SK-N-SH (cell line): ENCODE measurements around the gene TRIM29. TPM values are rescaled to one million over a fixed set of nuclear protein-coding genes. Genes with fewer than 3 reads are reported as not detected.
A peak's percentile ranks its signal among the peaks of the same experiment; 100 is the strongest.

Experiments
- CTCF ChIA-PET: fragments of 300-600, 350-600 bp; formaldehyde crosslinking; extraction: SDS; loops from one replicate; lab custom pipeline; 2021; lab: Yijun Ruan, JAX
- POLR2A ChIA-PET: fragments of 350-600 bp; sonication (Branson Sonifier 250); formaldehyde crosslinking; extraction: SDS; loops from one replicate; lab custom pipeline; 2020; ENCODE audit warnings: antibody characterized with exemption, inconsistent platforms; lab: Yijun Ruan, JAX
- DNase-seq: peaks from one replicate; pipeline ENCODE4 v3.0.0; 2012
- H2AFZ ChIP-seq: fragments of 200-600 bp; sonication (generic); 2 replicates; pipeline ENCODE4 v1.8.1; 2016; ENCODE audit warnings: antibody characterized with exemption, mild to moderate bottlenecking, low read depth
- H3F3A ChIP-seq: fragments of 200-600 bp; sonication (generic); replicated peaks from 2 replicates; pipeline ENCODE3; 2016; ENCODE audit warnings: antibody characterized with exemption, mild to moderate bottlenecking; ENCODE audit not compliant: insufficient read depth
- H3K27ac ChIP-seq, 2 experiments: fragments of 200-500 bp in 1 of 2; fragments of 200-600 bp in 1 of 2; sonication (Bioruptor generic) in 1 of 2; sonication (generic), shearing (Covaris generic) in 1 of 2; 2 replicates each; pipeline versions ENCODE4 v1.5.1 to v1.6.1; 2014 to 2016; ENCODE audit warnings: low read depth in 2 of 2, inconsistent platforms in 1 of 2, low read length in 1 of 2, mild to moderate bottlenecking in 1 of 2, mixed read lengths in 1 of 2
- H3K27me3 ChIP-seq: fragments of 200-600 bp; sonication (generic), shearing (Covaris generic); 2 replicates; pipeline ENCODE4 v1.6.1; 2016; ENCODE audit warnings: mixed run types; ENCODE audit not compliant: insufficient read depth
- H3K36me3 ChIP-seq, 2 experiments: fragments of 200-500 bp in 1 of 2; fragments of 200-600 bp in 1 of 2; sonication (Bioruptor generic) in 1 of 2; sonication (generic) in 1 of 2; replicated peaks in 1 of 2; 2 replicates each; pipeline versions ENCODE3 to v1.5.1; 2014 to 2016; ENCODE audit warnings: low read length in 1 of 2, mild to moderate bottlenecking in 1 of 2; ENCODE audit not compliant: insufficient read depth in 2 of 2, control insufficient read depth in 1 of 2
- H3K4me1 ChIP-seq, 2 experiments: fragments of 200-500 bp in 1 of 2; fragments of 200-600 bp in 1 of 2; sonication (Bioruptor generic) in 1 of 2; sonication (generic), shearing (Covaris generic) in 1 of 2; 2 replicates each; pipeline versions ENCODE4 v1.5.1 to v1.6.1; 2014 to 2016; ENCODE audit warnings: low read depth in 1 of 2, low read length in 1 of 2, mixed run types in 1 of 2; ENCODE audit not compliant: insufficient read depth in 2 of 2, control insufficient read depth in 1 of 2
- H3K4me2 ChIP-seq: fragments of 200-600 bp; sonication (generic), shearing (Covaris generic); 2 replicates; pipeline ENCODE4 v1.6.1; 2017; ENCODE audit warnings: mixed run types
- H3K4me3 ChIP-seq, 2 experiments: fragments of 200-500 bp in 1 of 2; fragments of 200-600 bp in 1 of 2; sonication (Bioruptor generic) in 1 of 2; sonication (generic), shearing (Covaris generic) in 1 of 2; 2 replicates each; pipeline versions ENCODE4 v1.5.1 to v1.8.1; 2014 to 2016; ENCODE audit warnings: low read depth in 2 of 2, inconsistent platforms in 1 of 2, low read length in 1 of 2, mild to moderate bottlenecking in 1 of 2, mixed read lengths in 1 of 2, moderate library complexity in 1 of 2
- H3K79me2 ChIP-seq: fragments of 200-600 bp; sonication (generic); 2 replicates; pipeline ENCODE4 v1.8.1; 2017; ENCODE audit warnings: mild to moderate bottlenecking; ENCODE audit not compliant: insufficient read depth
- H3K9ac ChIP-seq: fragments of 200-600 bp; sonication (generic); 2 replicates; pipeline ENCODE4 v1.6.1; 2017; ENCODE audit warnings: mixed run types
- H3K9me2 ChIP-seq: fragments of 200-600 bp; sonication (generic); 2 replicates; pipeline ENCODE4 v1.6.1; 2017; ENCODE audit warnings: mixed run types
- H3K9me3 ChIP-seq: fragments of 200-600 bp; sonication (generic); 2 replicates; pipeline ENCODE4 v1.6.1; 2017; ENCODE audit warnings: mixed run types, mild to moderate bottlenecking, moderate library complexity
- H4K20me1 ChIP-seq: fragments of 200-600 bp; sonication (generic); 2 replicates; pipeline ENCODE4 v1.6.1; 2017; ENCODE audit warnings: mild to moderate bottlenecking, mixed run types; ENCODE audit not compliant: insufficient read depth
- CTCF ChIP-seq: fragments of 200-600 bp; sonication (generic); IDR thresholded peaks from 2 replicates; pipeline ENCODE4 v1.6.1; 2017; ENCODE audit warnings: antibody characterized with exemption, mild to moderate bottlenecking, moderate library complexity
- ELF1 ChIP-seq: IDR thresholded peaks from 2 replicates; pipeline ENCODE4 v1.4.0; 2012
- FOXJ3 ChIP-seq: sonication (generic); formaldehyde crosslinking; IDR thresholded peaks from 2 replicates; pipeline ENCODE4 v1.5.1; 2020; ENCODE audit warnings: mild to moderate bottlenecking, missing genetic modification reagents
- FOXM1 ChIP-seq: IDR thresholded peaks from 2 replicates; pipeline ENCODE4 v1.4.0; 2012; ENCODE audit warnings: low read depth, mild to moderate bottlenecking
- IRF3 ChIP-seq: fragments of 150-350 bp; IDR thresholded peaks from 2 replicates; pipeline ENCODE4 v1.6.1; 2016; ENCODE audit warnings: mild to moderate bottlenecking, low read depth, low read length
- MAX ChIP-seq: IDR thresholded peaks from 2 replicates; pipeline ENCODE4 v1.4.0; 2012; ENCODE audit warnings: low read depth
- MEF2A ChIP-seq: IDR thresholded peaks from 2 replicates; pipeline ENCODE4 v1.4.0; 2012; ENCODE audit warnings: low read depth, borderline replicate concordance
- MXI1 ChIP-seq: IDR thresholded peaks from 2 replicates; pipeline ENCODE4 v1.6.1; 2012; ENCODE audit warnings: mild to moderate bottlenecking, low read depth, low read length, improper control_type of control experiment
- PBX3 ChIP-seq: IDR thresholded peaks from 2 replicates; pipeline ENCODE4; 2012
- POLR2AphosphoS5 ChIP-seq: IDR thresholded peaks from 2 replicates; pipeline ENCODE4 v1.6.1; 2012; ENCODE audit warnings: low read depth, low read length
- RCOR1 ChIP-seq: fragments of 150-350 bp; IDR thresholded peaks from 2 replicates; pipeline ENCODE4 v1.6.1; 2017; ENCODE audit warnings: antibody characterized with exemption, low read length
- RFX5 ChIP-seq: IDR thresholded peaks from 2 replicates; pipeline ENCODE4 v1.6.1; 2012; ENCODE audit warnings: mild to moderate bottlenecking, improper control_type of control experiment, low read length
- RXRA ChIP-seq: IDR thresholded peaks from 2 replicates; pipeline ENCODE4 v1.4.0; 2012; ENCODE audit warnings: low read depth, mild to moderate bottlenecking, borderline replicate concordance
- SMC3 ChIP-seq: IDR thresholded peaks from 2 replicates; pipeline ENCODE4 v1.6.1; 2012; ENCODE audit warnings: low read depth, low read length, improper control_type of control experiment
- TAF1 ChIP-seq: IDR thresholded peaks from 2 replicates; pipeline ENCODE4 v1.6.1; 2012; ENCODE audit warnings: low read depth, mild to moderate bottlenecking, low read length, moderate library complexity, borderline replicate concordance
- USF1 ChIP-seq: IDR thresholded peaks from 2 replicates; pipeline ENCODE4 v1.4.0; 2012; ENCODE audit warnings: low read depth, borderline replicate concordance
- USF2 ChIP-seq: fragments of 150-350 bp; IDR thresholded peaks from 2 replicates; pipeline ENCODE4 v1.6.1; 2017; ENCODE audit warnings: antibody characterized with exemption, low read length, low read depth, borderline replicate concordance
- ZBTB33 ChIP-seq: IDR thresholded peaks from 2 replicates; pipeline ENCODE4 v1.4.0; 2012; ENCODE audit warnings: low read depth, borderline replicate concordance
- WGBS: methylation state at CpG from one replicate; pipeline ENCODE4 v1.1.6; 2017; ENCODE audit warnings: low lambda C conversion rate; 5-methylcytosine and 5-hydroxymethylcytosine counted together
- polyA plus RNA-seq, 3 experiments: library from polyadenylated mRNA; depleted of rRNA; stranded (reverse); fragments of >200 nt; gene quantifications; 2 replicates each; pipeline ENCODE4 v1.2.3, GENCODE V29; 2012

Gene TRIM29
- polyA plus RNA-seq, 1 of the 3 experiments (the other 2 are of a cell fraction), result 0.03 TPM

- no peak for TF ChIP-seq PBX3
These were observed 30.2 kb downstream of the TRIM29 start (continued) for GRCh38 chr11:120107692-120108091.

GRCh38 chr11:120106354-120107150 is 31.4 kb downstream of the TRIM29 start:
- Histone ChIP-seq H3K4me3 (no peak overlapping the region), H3K9me3 (no peaks in the 10 kb centered on the region), H3K27ac (peak overlapping the region in 1 of 2 experiments; percentile 92; a peak in 2 of 4 replicates), H3K4me2 (no peak overlapping the region), H3K79me2 (no peaks in the 10 kb centered on the region), H3K9me2 (no peaks in the 10 kb centered on the region), H3K4me1 (peaks cover 0 to 43% of the 10 kb centered on the region in 2 experiments; a peak in 1 of 4 replicates), H3K36me3 (no peaks in the 10 kb centered on the region), H3K27me3 (peaks cover 17% of the 10 kb centered on the region; the same call in 1 of the 2 replicates), H3K9ac (no peak overlapping the region), H3F3A (no peaks in the 10 kb centered on the region), H2AFZ (no peak overlapping the region), H4K20me1 (no peaks in the 10 kb centered on the region)
- no peak for DNase-seq
- TF ChIP-seq ZBTB33, result no peak
- no peak for TF ChIP-seq RXRA
- TF ChIP-seq CTCF, result no peak
- TF ChIP-seq PBX3, result no peak
- no peak for TF ChIP-seq ELF1
- TF ChIP-seq MEF2A, result no peak
- no peak for TF ChIP-seq FOXJ3 (CRISPR knock-in tag)
- no peak for TF ChIP-seq RCOR1
- TF ChIP-seq TAF1, result no peak
- TF ChIP-seq SMC3, result no peak
- no peak for TF ChIP-seq MXI1
- TF ChIP-seq POLR2AphosphoS5, result no peak
- TF ChIP-seq USF1, result no peak
- no peak for TF ChIP-seq IRF3
- TF ChIP-seq USF2, result no peak
- no peak for TF ChIP-seq RFX5
- no peak for TF ChIP-seq MAX
- TF ChIP-seq FOXM1, result no peak
- POLR2A ChIA-PET, result interaction anchor here (1.1 to 2.3 kb wide), 3 partner anchors 198 to 377 kb away, joined by 3 to 9 read pairs (median 9); no protein-coding TSS in a partner anchor
- CTCF ChIA-PET, result interaction anchor here (0.7 to 7.8 kb wide), 30 partner anchors 9 to 632 kb away, joined by 3 to 129 read pairs (median 6); partner anchors contain the start of gene NECTIN1
- WGBS, result 46% methylated on average over 10 of the region's 11 CpGs
